ENCODE measurements around the gene PANX2. TPM values are rescaled to one million over a fixed set of nuclear protein-coding genes. Genes with fewer than 3 reads are reported as not detected.

The PANX2 gene
- total and polyA plus RNA-seq, 4 donors, result 0.39 to 14.8 (median 1.5) TPM

DNA sequence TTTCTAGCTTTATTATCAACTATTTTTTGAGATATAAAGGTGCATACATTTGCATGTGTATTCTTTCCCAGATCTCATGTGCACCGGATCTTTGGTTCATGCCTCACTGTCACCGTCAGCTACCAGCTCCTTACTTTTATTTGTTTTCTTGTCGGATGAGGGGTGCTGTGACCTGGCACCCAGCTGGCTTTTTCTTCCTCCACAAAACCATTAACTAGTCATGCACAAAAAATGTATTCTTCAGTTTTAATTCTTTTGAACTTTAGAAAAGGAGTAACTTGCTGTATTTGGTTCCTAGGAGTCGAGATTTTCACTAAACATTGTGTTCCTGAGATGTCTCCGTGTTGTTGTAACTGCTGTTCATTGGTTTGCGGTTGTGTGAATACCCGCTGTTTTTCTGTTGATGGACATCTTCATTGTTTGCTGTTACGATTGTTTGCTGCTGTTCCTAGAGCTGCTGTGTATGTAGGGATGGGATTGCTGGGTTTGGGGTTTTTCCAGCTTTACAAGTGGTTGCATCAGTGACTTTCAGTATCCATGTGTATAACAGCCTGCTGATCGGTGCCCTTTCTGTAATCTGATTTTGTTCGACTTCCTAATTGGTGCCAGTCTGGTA, 41.3 kb upstream of the PANX2 start:
- no peak for TF ChIP-seq YY1 (IDR thresholded peaks at IDR 0.05)
- TF ChIP-seq GABPA (IDR thresholded peaks at IDR 0.05 in 1 of 2, conservative IDR thresholded peaks at IDR 0.05 in 1 of 2), result no peak
- no peaks in the 10 kb centered on the region for H3K9me3 ChIP-seq (ENCODE audit: control insufficient read depth in 4 of 4, low read length in 3 of 4)
- no peaks in the 10 kb centered on the region for H3K27me3 ChIP-seq (ENCODE audit: control insufficient read depth in 4 of 4, insufficient read depth in 4 of 4, low read length in 3 of 4)
- DNase-seq (ENCODE audit: low spot score), result no peak
- no peaks in the 10 kb centered on the region for H3K36me3 ChIP-seq (ENCODE audit: control insufficient read depth in 4 of 4, insufficient read depth in 3 of 4, low read depth in 1 of 4, low read length in 3 of 4)
- no peak overlapping the region for H3K27ac ChIP-seq (ENCODE audit: low read depth in 1 of 2, low read length in 2 of 2)
- H3K4me3 ChIP-seq (ENCODE audit: low read depth in 1 of 3, low read length in 3 of 3), result no peak overlapping the region
- H3K4me1 ChIP-seq (ENCODE audit: control insufficient read depth in 4 of 4, insufficient read depth in 4 of 4, low read length in 3 of 4), result no peaks in the 10 kb centered on the region
- no peak overlapping the region for H3K9ac ChIP-seq (ENCODE audit: low read depth in 1 of 2, low read length in 2 of 2)
- 93% methylated on average over 10 of the region's 10 CpGs for WGBS

DNA sequence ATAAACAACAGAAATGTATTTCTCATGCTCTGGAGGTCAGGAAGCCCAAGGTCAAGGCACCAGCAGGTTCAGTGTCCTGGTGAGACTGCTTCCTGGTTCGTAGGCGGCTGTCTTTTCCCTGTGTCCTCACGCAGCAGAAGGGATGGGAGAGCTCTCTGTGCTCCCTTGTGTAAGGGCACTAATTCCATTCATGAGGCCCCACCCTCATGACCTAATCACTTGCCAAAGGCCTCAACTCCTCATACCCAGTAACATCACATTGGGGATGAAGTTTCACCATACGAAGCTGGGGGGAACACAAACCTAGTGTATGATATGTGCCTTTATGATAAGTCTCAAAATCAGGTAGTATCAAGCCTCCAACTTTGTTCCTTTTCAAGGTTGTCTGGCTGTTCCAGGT, 38.6 kb upstream of the PANX2 start:
- no peak overlapping the region for H3K9ac ChIP-seq (ENCODE audit: low read depth in 1 of 2, low read length in 2 of 2)
- no peaks in the 10 kb centered on the region for H3K9me3 ChIP-seq (ENCODE audit: control insufficient read depth in 4 of 4, low read length in 3 of 4)
- no peaks in the 10 kb centered on the region for H3K4me1 ChIP-seq (ENCODE audit: control insufficient read depth in 4 of 4, insufficient read depth in 4 of 4, low read length in 3 of 4)
- no peaks in the 10 kb centered on the region for H3K27me3 ChIP-seq (ENCODE audit: control insufficient read depth in 4 of 4, insufficient read depth in 4 of 4, low read length in 3 of 4)
- no peak for DNase-seq (ENCODE audit: low spot score)
- TF ChIP-seq FOXA1 (IDR thresholded peaks at IDR 0.05) (no peak), SP1 (IDR thresholded peaks at IDR 0.05) (no peak), HNF4G (IDR thresholded peaks at IDR 0.05) (no peak), RXRA (IDR thresholded peaks at IDR 0.05) (no peak), NR2F2 (IDR thresholded peaks at IDR 0.05) (no peak), YY1 (IDR thresholded peaks at IDR 0.05) (no peak), EGR1 (IDR thresholded peaks at IDR 0.05; ENCODE audit: low read depth in 2 of 2) (no peak), GABPA (IDR thresholded peaks at IDR 0.05 in 1 of 2, conservative IDR thresholded peaks at IDR 0.05 in 1 of 2) (no peak), HNF4A (conservative IDR thresholded peaks at IDR 0.05) (no peak)
- TF ChIP-seq, protein P1, sequence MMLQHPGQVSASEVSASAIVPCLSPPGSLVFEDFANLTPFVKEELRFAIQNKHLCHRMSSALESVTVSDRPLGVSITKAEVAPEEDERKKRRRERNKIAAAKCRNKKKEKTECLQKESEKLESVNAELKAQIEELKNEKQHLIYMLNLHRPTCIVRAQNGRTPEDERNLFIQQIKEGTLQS (IDR thresholded peaks at IDR 0.05), result no peak
- TF ChIP-seq, protein P2, sequence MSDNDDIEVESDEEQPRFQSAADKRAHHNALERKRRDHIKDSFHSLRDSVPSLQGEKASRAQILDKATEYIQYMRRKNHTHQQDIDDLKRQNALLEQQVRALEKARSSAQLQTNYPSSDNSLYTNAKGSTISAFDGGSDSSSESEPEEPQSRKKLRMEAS (IDR thresholded peaks at IDR 0.05), result no peak
- TF ChIP-seq, protein P3, sequence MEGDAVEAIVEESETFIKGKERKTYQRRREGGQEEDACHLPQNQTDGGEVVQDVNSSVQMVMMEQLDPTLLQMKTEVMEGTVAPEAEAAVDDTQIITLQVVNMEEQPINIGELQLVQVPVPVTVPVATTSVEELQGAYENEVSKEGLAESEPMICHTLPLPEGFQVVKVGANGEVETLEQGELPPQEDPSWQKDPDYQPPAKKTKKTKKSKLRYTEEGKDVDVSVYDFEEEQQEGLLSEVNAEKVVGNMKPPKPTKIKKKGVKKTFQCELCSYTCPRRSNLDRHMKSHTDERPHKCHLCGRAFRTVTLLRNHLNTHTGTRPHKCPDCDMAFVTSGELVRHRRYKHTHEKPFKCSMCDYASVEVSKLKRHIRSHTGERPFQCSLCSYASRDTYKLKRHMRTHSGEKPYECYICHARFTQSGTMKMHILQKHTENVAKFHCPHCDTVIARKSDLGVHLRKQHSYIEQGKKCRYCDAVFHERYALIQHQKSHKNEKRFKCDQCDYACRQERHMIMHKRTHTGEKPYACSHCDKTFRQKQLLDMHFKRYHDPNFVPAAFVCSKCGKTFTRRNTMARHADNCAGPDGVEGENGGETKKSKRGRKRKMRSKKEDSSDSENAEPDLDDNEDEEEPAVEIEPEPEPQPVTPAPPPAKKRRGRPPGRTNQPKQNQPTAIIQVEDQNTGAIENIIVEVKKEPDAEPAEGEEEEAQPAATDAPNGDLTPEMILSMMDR (IDR thresholded peaks at IDR 0.05; ENCODE audit: low read depth, low read length, missing input control), result no peak
- H3K36me3 ChIP-seq (ENCODE audit: control insufficient read depth in 4 of 4, insufficient read depth in 3 of 4, low read depth in 1 of 4, low read length in 3 of 4), result no peaks in the 10 kb centered on the region
- no peak overlapping the region for H3K4me3 ChIP-seq (ENCODE audit: low read depth in 1 of 3, low read length in 3 of 3)
- no peak overlapping the region for H3K27ac ChIP-seq (ENCODE audit: low read depth in 1 of 2, low read length in 2 of 2)
- 96% methylated on average over 4 of the region's 4 CpGs for WGBS

DNA sequence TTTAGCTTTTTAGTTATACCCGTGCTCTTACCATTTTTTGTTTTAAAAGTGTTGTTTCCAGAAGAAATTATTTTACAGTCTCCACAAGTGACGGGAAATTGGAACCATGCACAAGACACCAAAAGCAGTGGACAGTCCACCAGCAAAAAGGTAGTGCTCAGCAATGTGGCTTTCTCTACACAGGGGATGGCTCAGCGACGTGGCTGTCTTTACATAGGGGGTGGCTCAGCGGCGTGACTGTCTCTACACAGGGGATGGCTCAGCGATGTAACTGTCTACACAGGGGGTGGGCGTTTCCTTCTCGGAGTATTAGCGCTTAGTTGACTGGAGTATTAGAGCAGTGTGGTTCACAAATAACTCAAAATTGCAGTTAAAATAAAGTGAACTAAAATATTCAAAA, 36.0 kb upstream of the PANX2 start:
- H3K27ac ChIP-seq (ENCODE audit: low read depth in 1 of 2, low read length in 2 of 2), result no peak overlapping the region
- H3K9me3 ChIP-seq (ENCODE audit: control insufficient read depth in 4 of 4, low read length in 3 of 4), result no peaks in the 10 kb centered on the region
- no peak for DNase-seq (ENCODE audit: low spot score)
- no peaks in the 10 kb centered on the region for H3K4me1 ChIP-seq (ENCODE audit: control insufficient read depth in 4 of 4, insufficient read depth in 4 of 4, low read length in 3 of 4)
- H3K9ac ChIP-seq (ENCODE audit: low read depth in 1 of 2, low read length in 2 of 2), result no peak overlapping the region
- WGBS, result 79% methylated on average over 10 of the region's 10 CpGs
- H3K36me3 ChIP-seq (ENCODE audit: control insufficient read depth in 4 of 4, insufficient read depth in 3 of 4, low read depth in 1 of 4, low read length in 3 of 4), result no peaks in the 10 kb centered on the region
- H3K27me3 ChIP-seq (ENCODE audit: control insufficient read depth in 4 of 4, insufficient read depth in 4 of 4, low read length in 3 of 4), result no peaks in the 10 kb centered on the region
- H3K4me3 ChIP-seq (ENCODE audit: low read depth in 1 of 3, low read length in 3 of 3), result no peak overlapping the region
- TF ChIP-seq YY1 (IDR thresholded peaks at IDR 0.05) (no peak), NR2F2 (IDR thresholded peaks at IDR 0.05) (no peak), EGR1 (IDR thresholded peaks at IDR 0.05; ENCODE audit: low read depth in 2 of 2) (no peak), RXRA (IDR thresholded peaks at IDR 0.05) (no peak), HNF4A (conservative IDR thresholded peaks at IDR 0.05) (no peak), GABPA (IDR thresholded peaks at IDR 0.05 in 1 of 2, conservative IDR thresholded peaks at IDR 0.05 in 1 of 2) (no peak), FOXA1 (IDR thresholded peaks at IDR 0.05) (no peak)
- TF ChIP-seq, protein P2 (IDR thresholded peaks at IDR 0.05), result no peak
- TF ChIP-seq, protein P4, sequence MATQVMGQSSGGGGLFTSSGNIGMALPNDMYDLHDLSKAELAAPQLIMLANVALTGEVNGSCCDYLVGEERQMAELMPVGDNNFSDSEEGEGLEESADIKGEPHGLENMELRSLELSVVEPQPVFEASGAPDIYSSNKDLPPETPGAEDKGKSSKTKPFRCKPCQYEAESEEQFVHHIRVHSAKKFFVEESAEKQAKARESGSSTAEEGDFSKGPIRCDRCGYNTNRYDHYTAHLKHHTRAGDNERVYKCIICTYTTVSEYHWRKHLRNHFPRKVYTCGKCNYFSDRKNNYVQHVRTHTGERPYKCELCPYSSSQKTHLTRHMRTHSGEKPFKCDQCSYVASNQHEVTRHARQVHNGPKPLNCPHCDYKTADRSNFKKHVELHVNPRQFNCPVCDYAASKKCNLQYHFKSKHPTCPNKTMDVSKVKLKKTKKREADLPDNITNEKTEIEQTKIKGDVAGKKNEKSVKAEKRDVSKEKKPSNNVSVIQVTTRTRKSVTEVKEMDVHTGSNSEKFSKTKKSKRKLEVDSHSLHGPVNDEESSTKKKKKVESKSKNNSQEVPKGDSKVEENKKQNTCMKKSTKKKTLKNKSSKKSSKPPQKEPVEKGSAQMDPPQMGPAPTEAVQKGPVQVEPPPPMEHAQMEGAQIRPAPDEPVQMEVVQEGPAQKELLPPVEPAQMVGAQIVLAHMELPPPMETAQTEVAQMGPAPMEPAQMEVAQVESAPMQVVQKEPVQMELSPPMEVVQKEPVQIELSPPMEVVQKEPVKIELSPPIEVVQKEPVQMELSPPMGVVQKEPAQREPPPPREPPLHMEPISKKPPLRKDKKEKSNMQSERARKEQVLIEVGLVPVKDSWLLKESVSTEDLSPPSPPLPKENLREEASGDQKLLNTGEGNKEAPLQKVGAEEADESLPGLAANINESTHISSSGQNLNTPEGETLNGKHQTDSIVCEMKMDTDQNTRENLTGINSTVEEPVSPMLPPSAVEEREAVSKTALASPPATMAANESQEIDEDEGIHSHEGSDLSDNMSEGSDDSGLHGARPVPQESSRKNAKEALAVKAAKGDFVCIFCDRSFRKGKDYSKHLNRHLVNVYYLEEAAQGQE (IDR thresholded peaks at IDR 0.05), result no peak
- TF ChIP-seq, protein P3 (IDR thresholded peaks at IDR 0.05; ENCODE audit: low read depth, low read length, missing input control), result no peak
- TF ChIP-seq, protein P1 (IDR thresholded peaks at IDR 0.05), result no peak
- TF ChIP-seq, protein P5, sequence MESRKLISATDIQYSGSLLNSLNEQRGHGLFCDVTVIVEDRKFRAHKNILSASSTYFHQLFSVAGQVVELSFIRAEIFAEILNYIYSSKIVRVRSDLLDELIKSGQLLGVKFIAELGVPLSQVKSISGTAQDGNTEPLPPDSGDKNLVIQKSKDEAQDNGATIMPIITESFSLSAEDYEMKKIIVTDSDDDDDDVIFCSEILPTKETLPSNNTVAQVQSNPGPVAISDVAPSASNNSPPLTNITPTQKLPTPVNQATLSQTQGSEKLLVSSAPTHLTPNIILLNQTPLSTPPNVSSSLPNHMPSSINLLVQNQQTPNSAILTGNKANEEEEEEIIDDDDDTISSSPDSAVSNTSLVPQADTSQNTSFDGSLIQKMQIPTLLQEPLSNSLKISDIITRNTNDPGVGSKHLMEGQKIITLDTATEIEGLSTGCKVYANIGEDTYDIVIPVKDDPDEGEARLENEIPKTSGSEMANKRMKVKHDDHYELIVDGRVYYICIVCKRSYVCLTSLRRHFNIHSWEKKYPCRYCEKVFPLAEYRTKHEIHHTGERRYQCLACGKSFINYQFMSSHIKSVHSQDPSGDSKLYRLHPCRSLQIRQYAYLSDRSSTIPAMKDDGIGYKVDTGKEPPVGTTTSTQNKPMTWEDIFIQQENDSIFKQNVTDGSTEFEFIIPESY (IDR thresholded peaks at IDR 0.05), result no peak
